Neural cell (in vitro differentiated cells): ENCODE data around the gene SCO1. TPM values are rescaled to one million over a fixed set of nuclear protein-coding genes. Genes with fewer than 3 reads are reported as not detected.

Experiments used
- H2AFZ ChIP-seq: fragments of 200-600, 300-800 bp; sonication (generic), shearing (Covaris generic); 2 replicates; pipeline ENCODE4 v1.6.0; 2014; ENCODE audit warnings: low read depth, mild to moderate bottlenecking, antibody characterized with exemption, low read length, moderate library complexity
- H3F3A ChIP-seq: fragments of 200-600 bp; shearing (Covaris generic); 2 replicates; pipeline ENCODE4 v1.6.1; 2016; ENCODE audit warnings: mild to moderate bottlenecking, moderate library complexity, mixed read lengths, antibody characterized with exemption, low read length; ENCODE audit not compliant: insufficient read depth, poor library complexity, severe bottlenecking
- H3K27ac ChIP-seq: fragments of 200-600, 300-800 bp; sonication (generic), shearing (Covaris generic); 2 replicates; pipeline ENCODE4 v1.5.1; 2014; ENCODE audit warnings: mild to moderate bottlenecking, low read length, moderate library complexity
- H3K27me3 ChIP-seq: fragments of 300-800, 200-600 bp; sonication (generic), shearing (Covaris generic); 2 replicates; pipeline ENCODE4 v1.6.0; 2014; ENCODE audit warnings: mild to moderate bottlenecking, low read depth, low read length, moderate library complexity; ENCODE audit not compliant: insufficient read depth
- H3K36me3 ChIP-seq: fragments of 300-800, 200-600 bp; sonication (generic), shearing (Covaris generic); 2 replicates; pipeline ENCODE4 v1.5.1; 2014; ENCODE audit warnings: mild to moderate bottlenecking, antibody characterized with exemption, low read length, moderate library complexity; ENCODE audit not compliant: insufficient read depth
- H3K4me2 ChIP-seq: fragments of 300-800, 200-600 bp; sonication (generic), shearing (Covaris generic); 2 replicates; pipeline ENCODE4 v1.6.0; 2014; ENCODE audit warnings: mild to moderate bottlenecking, low read length
- H3K4me3 ChIP-seq: fragments of 300-800, 200-600 bp; sonication (generic), shearing (Covaris generic); 2 replicates; pipeline ENCODE4 v1.5.1; 2014; ENCODE audit warnings: mild to moderate bottlenecking, low read length, moderate library complexity
- H3K79me2 ChIP-seq: fragments of 200-600 bp; shearing (Covaris generic); replicated peaks from 2 replicates; pipeline ENCODE4 v1.6.0; 2014; ENCODE audit warnings: mild to moderate bottlenecking, low read length, moderate library complexity; ENCODE audit not compliant: insufficient read depth
- H3K9ac ChIP-seq: fragments of 300-800, 200-600 bp; sonication (generic), shearing (Covaris generic); 2 replicates; pipeline ENCODE4 v1.6.1; 2016; ENCODE audit warnings: mild to moderate bottlenecking, low read length, mixed read lengths
- H3K9me2 ChIP-seq: fragments of 200-600 bp; shearing (Covaris generic); 2 replicates; pipeline ENCODE4 v1.6.1; 2016; ENCODE audit warnings: mild to moderate bottlenecking, low read length, mixed read lengths; ENCODE audit not compliant: insufficient read depth
- H3K9me3 ChIP-seq: fragments of 200-600, 300-800 bp; sonication (generic), shearing (Covaris generic); 2 replicates; pipeline ENCODE4 v1.6.1; 2016; ENCODE audit warnings: mild to moderate bottlenecking, mixed run types, low read length, moderate library complexity, mixed read lengths
- H4K20me1 ChIP-seq: fragments of 200-600 bp; shearing (Covaris generic); 2 replicates; pipeline ENCODE4 v1.6.1; 2016; ENCODE audit warnings: mild to moderate bottlenecking, mixed run types; ENCODE audit not compliant: insufficient read depth
- EP300 ChIP-seq: fragments of 450-650 bp; conservative IDR thresholded peaks from 2 replicates; pipeline ENCODE4 v1.6.1; 2014; ENCODE audit warnings: antibody characterized with exemption, mild to moderate bottlenecking, moderate library complexity; ENCODE audit not compliant: poor library complexity, severe bottlenecking
- EZH2 ChIP-seq: fragments of 200-600, 300-800 bp; shearing (Covaris generic), sonication (generic); IDR thresholded peaks from 2 replicates; pipeline ENCODE4 v1.6.1; 2014; ENCODE audit warnings: antibody characterized with exemption, low read length, borderline replicate concordance, mild to moderate bottlenecking; ENCODE audit not compliant: insufficient read depth, poor library complexity, severe bottlenecking
- MXI1 ChIP-seq: fragments of 450-650 bp; conservative IDR thresholded peaks from 2 replicates; pipeline ENCODE4 v1.6.1; 2014; ENCODE audit warnings: antibody characterized with exemption, mild to moderate bottlenecking; ENCODE audit not compliant: poor library complexity, severe bottlenecking
- RAD21 ChIP-seq: fragments of 450-650 bp; conservative IDR thresholded peaks from 2 replicates; pipeline ENCODE4 v1.6.1; 2014; ENCODE audit warnings: antibody characterized with exemption, mild to moderate bottlenecking, moderate library complexity
- TAF1 ChIP-seq: IDR thresholded peaks from 2 replicates; pipeline ENCODE4 v1.6.1; 2012; ENCODE audit warnings: low read depth
- polyA plus RNA-seq: library from polyadenylated mRNA; depleted of rRNA; stranded (reverse); fragments of >200 nt; gene quantifications from 2 replicates; pipeline ENCODE4 v1.2.3, GENCODE V29; 2014
- TF ChIP-seq, protein P1 (sequence below): IDR thresholded peaks from 2 replicates; pipeline ENCODE4 v1.6.1; 2012; ENCODE audit warnings: borderline replicate concordance
- TF ChIP-seq, protein P2 (sequence below): fragments of 450-650 bp; IDR thresholded peaks from 2 replicates; pipeline ENCODE4 v1.5.1; 2014; ENCODE audit warnings: antibody characterized with exemption, mild to moderate bottlenecking, moderate library complexity; ENCODE audit not compliant: poor library complexity, severe bottlenecking

Gene SCO1
- polyA plus RNA-seq, 1 donor from 2014 or later, result 28.8 TPM

DNA sequence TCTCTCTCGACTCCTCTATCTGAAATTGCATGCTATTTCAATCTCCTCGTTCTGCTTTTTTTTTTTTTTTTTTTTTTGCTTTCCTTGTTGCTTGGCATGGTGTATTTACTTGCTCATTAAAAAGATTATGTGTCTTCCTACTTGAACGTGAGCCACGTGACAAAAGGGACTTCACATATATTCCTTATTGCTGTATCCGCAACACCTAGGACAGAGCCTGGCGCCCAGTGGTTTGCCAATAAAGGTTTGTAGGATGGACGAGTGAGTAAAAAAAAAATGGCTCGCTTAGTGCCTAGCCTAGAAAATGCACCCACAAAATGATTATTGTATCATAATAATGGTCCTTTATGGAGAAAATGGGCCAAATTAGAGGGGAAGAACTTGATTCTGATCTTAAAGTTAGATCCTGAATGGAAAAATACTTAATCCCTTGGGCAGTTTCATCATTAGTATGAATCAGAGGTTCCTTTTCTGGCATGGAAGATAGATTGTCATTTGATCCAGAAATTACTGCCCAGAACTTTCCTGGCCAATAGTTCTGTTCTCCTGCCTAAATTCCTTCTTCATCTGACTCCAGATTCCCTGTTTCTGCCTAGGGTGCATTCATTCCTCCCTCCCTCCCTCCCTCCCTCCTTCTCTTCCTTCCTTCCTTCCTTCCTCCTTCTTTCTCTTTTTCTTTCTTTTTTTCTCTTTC lies 46.1 kb upstream of the SCO1 start (continued):
- TF ChIP-seq, protein P1, sequence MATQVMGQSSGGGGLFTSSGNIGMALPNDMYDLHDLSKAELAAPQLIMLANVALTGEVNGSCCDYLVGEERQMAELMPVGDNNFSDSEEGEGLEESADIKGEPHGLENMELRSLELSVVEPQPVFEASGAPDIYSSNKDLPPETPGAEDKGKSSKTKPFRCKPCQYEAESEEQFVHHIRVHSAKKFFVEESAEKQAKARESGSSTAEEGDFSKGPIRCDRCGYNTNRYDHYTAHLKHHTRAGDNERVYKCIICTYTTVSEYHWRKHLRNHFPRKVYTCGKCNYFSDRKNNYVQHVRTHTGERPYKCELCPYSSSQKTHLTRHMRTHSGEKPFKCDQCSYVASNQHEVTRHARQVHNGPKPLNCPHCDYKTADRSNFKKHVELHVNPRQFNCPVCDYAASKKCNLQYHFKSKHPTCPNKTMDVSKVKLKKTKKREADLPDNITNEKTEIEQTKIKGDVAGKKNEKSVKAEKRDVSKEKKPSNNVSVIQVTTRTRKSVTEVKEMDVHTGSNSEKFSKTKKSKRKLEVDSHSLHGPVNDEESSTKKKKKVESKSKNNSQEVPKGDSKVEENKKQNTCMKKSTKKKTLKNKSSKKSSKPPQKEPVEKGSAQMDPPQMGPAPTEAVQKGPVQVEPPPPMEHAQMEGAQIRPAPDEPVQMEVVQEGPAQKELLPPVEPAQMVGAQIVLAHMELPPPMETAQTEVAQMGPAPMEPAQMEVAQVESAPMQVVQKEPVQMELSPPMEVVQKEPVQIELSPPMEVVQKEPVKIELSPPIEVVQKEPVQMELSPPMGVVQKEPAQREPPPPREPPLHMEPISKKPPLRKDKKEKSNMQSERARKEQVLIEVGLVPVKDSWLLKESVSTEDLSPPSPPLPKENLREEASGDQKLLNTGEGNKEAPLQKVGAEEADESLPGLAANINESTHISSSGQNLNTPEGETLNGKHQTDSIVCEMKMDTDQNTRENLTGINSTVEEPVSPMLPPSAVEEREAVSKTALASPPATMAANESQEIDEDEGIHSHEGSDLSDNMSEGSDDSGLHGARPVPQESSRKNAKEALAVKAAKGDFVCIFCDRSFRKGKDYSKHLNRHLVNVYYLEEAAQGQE, result no peak
- no peak for TF ChIP-seq TAF1

DNA sequence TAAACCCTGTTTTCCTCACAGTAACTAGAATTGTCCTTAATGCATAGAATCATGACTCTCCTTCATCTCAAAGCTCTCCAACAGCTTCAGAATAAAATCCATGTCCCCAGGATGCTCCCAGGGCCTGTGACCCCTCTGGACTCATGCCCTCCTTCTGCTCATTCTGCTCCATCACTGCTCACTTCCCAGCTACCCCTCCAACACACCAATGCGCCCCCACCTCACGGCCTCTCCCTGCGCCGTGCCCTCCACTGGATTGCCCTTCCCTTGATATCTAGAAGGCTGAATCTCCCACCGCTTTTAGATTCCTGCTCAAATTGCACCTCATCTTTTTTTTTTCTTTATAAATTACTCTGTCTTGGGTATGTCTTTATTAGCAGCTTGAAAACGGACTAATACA lies 45.1 kb upstream of the SCO1 start:
- Histone ChIP-seq H3K9me2 (no peaks in the 10 kb centered on the region), H3F3A (no peaks in the 10 kb centered on the region), H3K27ac (no peak overlapping the region), H3K79me2 (no peaks in the 10 kb centered on the region), H3K36me3 (no peaks in the 10 kb centered on the region), H3K27me3 (no peaks in the 10 kb centered on the region), H3K9me3 (no peaks in the 10 kb centered on the region), H3K9ac (no peak overlapping the region), H4K20me1 (no peaks in the 10 kb centered on the region), H2AFZ (no peak overlapping the region), H3K4me2 (no peak overlapping the region), H3K4me3 (no peak overlapping the region)
- TF ChIP-seq, protein P1, result no peak
- TF ChIP-seq RAD21 (no peak), EP300 (no peak), MXI1 (no peak), EZH2 (no peak)
- TF ChIP-seq, protein P2, sequence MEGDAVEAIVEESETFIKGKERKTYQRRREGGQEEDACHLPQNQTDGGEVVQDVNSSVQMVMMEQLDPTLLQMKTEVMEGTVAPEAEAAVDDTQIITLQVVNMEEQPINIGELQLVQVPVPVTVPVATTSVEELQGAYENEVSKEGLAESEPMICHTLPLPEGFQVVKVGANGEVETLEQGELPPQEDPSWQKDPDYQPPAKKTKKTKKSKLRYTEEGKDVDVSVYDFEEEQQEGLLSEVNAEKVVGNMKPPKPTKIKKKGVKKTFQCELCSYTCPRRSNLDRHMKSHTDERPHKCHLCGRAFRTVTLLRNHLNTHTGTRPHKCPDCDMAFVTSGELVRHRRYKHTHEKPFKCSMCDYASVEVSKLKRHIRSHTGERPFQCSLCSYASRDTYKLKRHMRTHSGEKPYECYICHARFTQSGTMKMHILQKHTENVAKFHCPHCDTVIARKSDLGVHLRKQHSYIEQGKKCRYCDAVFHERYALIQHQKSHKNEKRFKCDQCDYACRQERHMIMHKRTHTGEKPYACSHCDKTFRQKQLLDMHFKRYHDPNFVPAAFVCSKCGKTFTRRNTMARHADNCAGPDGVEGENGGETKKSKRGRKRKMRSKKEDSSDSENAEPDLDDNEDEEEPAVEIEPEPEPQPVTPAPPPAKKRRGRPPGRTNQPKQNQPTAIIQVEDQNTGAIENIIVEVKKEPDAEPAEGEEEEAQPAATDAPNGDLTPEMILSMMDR, result no peak
